Frontal cortex (tissue), 4 donors: ENCODE measurements around the gene DHX16. TPM values are rescaled to one million over a fixed set of nuclear protein-coding genes. Genes with fewer than 3 reads are reported as not detected.

Source experiments
- DNase-seq, 2 donors: peaks; one replicate each; pipeline ENCODE4 v3.0.0; 2012; ENCODE audit warnings: low spot score in 2 of 2
- FAIRE-seq: peaks from 2 replicates; lab custom pipeline; 2012; peaks lifted over from hg19 to GRCh38; lab: Jason Lieb, UNC
- total RNA-seq: library from RNA; depleted of rRNA; stranded (reverse); fragments of >200 nt; gene quantifications from one replicate; pipeline ENCODE4 v1.2.3, GENCODE V29; 2014
- donor health status: control.
- donor health status: control.
- donor health status: control.

Gene DHX16
- total RNA-seq, 1 donor from 2014 or later, result 22.4 TPM

DNA sequence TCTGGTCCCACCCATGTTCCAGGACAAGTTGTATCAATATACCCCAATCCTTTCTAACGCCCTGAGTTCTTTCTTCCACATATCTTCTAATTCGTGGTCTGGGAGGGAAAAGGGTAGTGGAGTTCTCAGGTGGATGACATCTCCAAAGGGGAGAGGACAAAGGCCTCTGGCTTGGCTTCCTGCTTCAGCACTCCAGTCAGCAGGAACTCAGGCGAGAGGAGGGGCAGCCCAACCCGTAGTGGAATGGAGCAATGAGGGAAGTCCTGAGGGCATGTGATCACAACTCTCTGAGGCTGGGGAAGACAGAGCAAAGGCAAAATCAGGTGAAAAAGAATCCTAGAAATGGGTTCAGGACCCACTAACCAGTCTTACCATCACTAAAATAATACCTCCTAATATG lies 27.5 kb upstream of the DHX16 start:
- DNase-seq (no peak), FAIRE-seq (no peak)

DNA sequence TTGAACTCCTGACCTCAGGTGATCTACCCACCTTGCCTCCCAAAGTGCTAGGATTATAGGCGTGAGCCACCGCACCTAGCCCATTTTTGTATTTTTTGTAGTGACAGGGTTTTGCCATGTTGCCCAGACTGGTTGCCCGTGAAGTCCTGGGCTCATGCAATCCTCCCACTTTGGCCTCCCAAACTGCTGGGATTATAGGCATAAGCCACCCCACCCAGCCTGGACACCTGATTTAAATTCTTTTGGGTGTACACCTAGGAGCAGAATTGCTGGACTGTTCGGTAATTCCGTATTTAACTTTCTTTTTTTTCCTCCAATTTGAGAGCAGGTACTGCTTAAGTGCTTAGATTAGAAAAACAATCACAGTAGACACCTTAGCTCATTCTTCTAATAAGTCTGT lies 23.6 kb upstream of the DHX16 start:
- DNase-seq (no peak), FAIRE-seq (no peak)

DNA sequence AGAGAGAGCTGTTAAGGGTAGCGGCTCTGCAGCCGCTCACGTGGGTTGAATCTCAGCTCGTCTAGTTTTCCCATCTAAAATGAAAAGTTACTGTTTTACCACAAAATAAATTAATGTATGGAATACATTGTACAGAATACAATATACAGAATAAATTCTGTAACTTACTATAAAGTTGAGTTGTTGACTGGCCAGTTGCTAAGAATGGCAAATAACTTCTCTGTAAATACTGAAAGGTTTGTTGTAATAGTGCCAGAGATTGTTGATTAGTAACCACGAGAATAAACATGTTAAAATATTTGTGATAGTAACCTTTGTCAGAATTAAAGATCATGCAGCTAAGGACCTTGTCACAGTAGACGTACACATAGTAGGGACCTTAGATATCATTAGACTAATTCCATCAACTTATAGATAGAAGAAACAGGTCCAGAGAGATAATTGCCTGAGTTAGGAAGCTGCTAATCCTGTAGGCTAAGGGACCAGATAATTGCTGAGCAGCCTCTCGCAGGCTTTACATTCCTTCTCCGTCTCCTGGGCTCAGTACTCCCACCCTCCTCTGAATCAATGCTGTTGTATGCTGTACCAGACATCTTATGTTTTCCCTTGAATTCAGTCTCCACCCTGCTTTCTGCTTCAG lies 18.5 kb upstream of the DHX16 start:
- DNase-seq (no peak), FAIRE-seq (no peak)

DNA sequence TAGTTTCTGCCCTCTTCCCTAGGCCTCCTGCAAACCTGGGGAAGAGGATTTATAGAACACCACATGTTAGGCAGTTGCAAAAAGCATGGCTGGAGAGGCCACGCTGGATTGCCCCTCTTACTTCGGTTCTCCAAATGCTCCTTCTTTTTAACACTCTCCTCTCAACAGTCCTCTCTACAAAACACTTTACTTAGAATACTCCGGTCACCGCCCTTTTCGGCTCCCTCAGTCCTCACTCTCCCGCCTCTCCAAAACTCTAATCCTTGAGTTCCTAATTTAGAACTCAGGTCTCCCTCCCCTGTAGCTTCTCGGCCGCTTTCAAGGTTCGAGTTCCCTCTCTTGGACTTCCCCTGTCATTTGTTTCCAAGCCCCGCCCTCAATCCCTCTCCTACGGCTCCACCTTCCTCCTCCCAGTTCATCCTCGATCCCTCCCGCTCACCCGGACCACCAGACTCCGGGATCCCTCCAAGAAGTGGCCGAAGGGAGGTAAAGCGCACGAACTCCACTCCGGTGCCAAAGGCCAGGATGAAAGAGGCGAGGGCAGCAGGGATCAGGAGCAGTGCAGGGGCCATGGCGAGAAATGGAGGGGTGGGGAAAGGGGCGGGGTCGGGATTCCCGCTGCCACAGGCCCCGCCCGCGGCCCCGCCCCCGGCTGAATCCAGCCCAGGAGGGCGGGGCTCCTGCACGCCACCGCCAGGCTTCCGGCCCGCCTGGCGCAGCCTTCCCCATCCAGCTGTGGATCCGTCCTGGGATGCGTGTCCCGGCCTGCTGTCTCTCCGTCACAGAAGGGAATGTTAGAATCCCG lies 17.8 kb upstream of the DHX16 start, which contains the start of gene NRM:
Gene NRM (minus strand): TSS at position 582 of the 805 bp plus-strand sequence. CDS start 10 bp downstream, at position 572.
- FAIRE-seq, result no peak
- DNase-seq, result peak; percentile 77 to 88

DNA sequence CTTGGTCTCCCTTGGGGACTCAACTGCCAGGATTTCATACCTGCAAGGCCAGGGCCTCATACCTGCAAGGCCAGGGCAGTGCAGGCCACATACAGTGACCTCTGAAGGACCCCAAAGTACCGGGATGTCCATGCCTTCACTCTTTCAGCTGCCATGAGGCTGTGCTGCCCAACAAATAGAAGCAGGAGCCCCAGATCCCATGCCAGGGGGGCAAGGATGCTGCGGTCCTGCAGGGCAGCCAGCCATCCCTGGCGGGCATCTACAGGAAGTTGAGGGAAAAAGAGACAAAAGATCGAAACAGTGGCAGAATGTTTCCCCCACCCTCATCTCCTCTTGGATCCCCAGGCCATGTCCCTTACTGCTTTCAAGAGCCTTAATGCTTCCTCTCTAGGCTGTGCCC lies 17.2 kb upstream of the DHX16 start:
- no peak for FAIRE-seq
- no peak for DNase-seq

DNA sequence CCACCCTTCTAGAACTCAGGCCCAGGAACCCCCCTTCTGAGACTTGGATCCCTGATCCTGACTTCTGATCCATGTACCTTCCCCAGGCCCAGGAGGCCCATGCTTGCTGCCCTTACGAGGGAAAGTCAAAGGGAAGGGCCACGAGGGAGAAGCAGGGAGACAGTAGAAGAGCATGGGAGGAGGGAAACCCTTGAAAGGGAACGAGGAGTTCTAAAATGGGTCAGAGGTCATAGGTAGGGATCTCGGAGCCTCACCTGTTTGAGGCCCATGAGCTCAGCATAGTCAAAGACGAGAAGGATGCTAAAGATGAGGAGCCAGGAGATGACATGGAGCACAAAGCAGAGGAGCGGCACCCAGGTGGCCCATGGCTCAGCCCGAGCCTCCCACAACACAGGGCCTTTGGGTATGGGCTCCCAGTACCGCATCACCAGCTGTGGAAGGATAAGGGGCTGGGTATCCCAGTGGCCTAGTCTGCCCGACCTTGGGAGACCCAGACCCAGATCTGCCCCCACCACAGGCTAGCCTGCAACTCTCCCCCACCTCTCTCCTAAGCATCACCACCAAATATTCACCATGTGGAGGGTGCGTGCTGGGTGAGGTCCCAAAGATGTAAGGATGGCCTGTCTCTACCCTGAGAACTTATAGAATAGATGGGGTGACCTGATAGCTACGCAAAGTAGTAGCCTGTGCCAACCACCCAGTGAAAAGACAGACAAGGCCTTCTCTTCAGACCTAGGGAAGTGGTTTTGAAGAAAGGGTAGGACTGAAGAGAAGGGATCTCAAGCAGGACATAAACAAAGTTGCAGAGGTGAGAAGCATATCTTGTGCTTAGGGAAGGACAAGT lies 16.4 kb upstream of the DHX16 start:
- FAIRE-seq (no peak), DNase-seq (no peak)

DNA sequence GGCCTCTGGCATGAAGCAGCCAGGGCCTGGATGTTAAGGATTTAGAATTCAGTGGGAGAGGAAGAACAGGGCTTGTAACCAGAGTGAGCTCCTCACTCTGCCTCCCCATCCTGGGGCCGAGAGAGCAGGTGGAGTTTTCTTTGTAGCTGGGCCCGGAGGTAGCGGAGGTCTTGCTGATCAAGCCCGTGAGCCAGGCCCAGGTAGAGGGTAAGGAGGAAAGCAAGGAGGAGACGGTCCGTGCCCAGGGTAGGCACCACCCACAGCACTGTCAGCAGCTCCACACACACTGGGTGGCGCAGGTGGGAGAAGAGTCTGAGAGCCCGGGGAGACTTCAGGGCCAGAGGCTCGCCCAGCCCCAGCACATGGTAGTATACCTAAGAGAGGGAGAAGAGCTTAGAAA lies 15.8 kb upstream of the DHX16 start:
- no peak for DNase-seq
- FAIRE-seq, result no peak

DNA sequence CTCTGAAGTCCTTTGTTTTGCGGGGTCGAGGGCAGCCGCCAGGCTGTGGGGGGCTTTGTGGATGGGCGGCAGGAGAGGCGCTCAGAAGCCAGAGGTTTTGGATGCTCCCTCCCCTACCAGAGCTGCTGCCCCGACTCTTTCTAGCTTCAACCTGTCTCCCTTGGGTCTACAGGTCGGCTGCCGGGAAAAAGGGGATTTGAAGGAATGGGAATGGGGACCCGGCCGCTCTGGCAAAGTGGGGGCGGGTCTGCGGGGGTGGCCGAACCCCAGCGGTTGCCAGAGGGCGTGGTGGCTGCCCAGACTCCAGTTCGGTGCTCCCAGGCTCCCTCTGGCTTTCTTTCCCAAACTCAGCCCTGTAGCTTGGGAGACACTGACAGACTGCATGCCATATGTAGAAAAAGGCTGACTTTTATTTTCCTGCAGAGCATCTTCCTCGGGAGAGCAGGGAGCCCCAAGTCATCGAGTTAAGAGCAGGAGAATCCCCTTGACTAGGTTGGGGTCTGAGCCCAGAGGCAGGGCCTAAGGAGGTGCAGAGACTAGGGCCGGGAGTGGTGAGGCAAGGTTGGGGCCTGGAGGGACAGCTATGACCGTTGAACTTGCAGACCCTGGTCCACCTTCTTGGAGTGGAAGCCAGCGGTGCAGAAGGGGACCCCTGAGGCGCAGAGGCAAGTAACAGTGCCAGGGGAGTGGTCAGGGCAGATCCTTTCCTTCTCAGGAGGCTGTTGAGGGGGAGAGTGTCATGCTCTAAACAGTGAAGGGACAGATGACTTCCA lies 15.0 kb upstream of the DHX16 start:
- no peak for FAIRE-seq
- no peak for DNase-seq

DNA sequence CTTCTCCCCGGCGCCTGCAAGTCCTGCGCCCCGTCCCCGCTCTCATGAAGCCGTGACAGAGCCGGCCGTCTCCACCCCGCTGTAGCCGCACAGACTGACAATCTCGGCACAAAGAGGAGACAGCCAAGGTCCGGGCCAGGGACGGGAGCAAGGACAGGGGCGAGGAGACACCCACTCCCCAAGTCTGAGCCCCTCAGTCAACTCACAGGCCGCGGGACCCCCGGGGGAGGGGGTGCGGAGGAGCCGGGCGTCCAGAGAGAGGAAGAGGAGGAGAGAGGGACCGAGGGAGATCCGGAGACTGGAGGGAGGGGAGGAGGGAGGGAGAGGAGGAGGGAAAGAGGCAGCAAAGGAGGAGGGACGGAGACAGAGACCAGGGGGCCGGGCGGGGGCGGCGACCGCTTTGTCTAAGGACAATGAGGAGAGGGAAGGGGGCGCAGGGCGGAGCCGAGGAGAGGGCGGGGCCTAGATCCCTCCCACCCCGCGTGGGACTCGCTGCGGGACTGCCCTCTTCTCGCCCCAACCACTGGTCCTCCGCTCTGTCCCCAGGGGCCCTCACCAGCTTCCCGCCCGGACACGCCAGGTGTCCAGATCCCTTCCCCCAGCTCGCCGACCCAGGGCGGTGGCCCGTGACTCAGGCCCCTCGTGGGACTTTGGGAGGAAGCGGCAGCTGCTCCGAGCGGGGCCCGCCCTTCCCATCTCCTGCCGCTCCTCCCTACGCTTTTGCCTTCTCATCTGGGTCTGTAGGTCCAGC lies 14.3 kb upstream of the DHX16 start:
- DNase-seq, result peak; percentile 63 to 70
- FAIRE-seq, result no peak

DNA sequence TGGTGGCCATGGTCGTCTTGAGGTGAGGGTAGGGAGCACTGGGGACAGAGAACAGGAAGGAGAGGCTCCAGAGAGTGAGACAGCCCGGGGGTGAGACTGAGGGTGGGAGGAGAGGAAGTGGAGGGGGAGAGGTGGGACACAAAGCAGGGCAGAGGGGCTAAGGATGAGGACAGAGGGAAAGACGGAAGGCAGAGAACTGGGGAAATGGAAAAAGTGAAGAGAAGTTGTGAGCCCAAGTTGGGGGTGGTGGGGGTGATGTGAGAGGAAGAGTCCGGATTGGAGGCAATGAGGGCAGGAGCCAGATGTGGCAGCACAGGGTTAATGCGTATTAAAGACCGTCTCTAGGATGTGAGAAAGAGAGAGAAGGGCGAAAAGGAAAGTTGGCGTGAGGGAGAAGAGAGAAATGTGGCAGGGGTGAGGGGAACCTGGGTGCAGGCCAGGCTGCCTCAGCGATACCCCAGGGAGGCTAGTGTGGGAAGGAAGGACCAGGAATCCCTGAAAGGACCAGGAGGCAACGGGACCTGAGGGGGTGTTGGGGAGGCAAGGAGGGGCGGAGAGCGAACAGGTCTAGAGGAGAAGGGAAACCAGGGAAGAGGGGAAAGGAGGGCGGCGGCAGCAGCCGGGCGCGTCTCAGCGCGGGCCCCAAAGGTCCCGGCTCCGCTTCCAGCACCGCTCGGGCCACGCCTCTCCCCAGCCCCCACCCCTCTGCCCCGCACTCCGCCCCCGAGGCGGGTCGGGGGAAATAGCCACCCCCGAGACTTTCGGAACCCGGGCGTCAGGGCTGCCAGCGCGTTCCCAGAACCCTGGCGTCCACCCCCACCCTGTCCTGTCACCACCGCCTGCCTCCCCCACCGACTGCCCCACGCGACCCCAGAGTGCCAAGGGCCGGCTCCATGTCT lies 13.5 kb upstream of the DHX16 start, which contains the start of gene PPP1R18:
Gene PPP1R18 (minus strand): TSS at position 637 of the 899 bp plus-strand sequence. CDS start 627 bp downstream, at position 10.
- FAIRE-seq, result no peak
- peak; percentile 59 to 71 for DNase-seq

DNA sequence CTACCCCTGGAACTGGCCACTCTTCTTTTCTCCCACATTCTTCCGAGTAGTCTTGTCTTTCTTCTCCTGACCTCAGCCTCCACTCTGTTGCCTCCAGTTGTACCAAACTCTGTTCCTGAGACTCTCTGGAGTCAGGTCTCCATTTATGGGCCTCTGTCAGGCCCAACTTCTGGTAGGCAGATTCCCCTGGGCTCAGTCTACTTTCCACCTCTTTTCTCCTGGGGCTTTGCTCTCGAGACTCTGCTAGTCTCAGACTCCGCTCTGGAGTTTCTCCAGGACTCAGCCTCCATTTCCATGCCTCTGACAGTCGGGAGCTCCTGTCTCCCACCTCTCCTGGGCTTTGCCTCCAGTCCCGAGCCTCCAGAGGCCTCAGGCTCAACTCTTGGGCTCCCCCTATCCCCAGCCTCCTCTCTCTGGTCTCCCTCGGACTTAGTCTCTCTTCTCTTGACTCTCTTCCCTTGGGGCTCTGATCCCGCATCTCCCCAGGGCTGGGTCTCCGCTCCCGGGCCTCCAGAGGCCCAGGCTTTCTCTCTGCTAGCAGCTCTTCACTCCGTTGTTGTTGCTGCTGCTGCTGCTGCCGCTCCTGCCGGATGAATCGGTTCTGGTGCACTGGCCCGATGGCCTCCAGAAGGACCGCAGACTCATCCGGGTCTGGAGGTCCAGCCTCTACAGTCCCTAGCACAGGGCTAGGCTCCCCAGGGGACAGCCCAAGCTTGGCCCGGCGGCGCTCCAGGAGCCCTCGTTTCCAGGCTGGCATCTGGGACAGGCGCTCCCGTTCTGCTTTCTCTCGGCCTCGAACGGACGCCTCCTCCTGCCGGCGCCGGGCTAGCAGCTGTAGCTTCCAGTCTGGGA lies 12.6 kb upstream of the DHX16 start:
- no peak for FAIRE-seq

DNA sequence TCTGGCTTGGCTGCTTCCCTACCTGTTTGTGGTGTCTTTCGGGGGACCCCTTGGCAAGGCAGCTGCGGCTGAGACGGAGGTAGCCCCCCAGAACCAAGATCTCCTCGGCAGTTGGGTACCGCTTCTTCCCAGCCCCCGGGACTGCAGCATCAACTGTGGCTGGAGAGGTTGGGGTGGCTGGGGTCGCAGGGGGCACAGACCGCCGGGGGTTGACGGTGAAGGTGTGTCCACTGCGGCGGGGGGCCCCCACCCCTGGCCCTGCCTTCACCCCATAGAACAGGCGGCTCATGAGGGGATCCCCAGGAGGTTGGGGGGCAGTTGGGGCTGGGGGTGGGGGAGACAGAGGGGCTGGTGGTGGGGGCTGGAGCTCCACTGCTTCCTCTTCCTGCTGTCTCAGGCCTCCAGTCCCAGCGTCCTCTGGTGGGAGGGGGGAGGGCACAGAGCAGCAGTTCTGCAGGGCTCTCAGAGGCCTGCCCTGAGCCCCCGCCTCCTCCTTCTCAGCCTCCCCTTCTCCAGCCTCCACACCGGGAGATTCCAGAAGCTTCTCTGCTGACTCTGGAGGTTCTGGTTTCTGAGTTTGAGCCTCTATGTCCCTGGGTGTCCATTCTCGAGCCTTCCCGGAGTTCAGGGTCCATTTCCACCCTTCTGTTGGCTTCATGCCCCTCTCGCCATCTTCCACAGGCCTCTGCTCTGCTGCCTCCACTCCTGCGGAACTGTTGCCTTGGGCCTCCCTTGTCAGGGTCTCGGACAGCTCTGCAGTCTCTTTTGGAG lies 11.8 kb upstream of the DHX16 start:
- FAIRE-seq (no peak), DNase-seq (no peak)

More for the DNA sequence above, 12.6 kb upstream of the DHX16 start:
- no peak for DNase-seq

DNA sequence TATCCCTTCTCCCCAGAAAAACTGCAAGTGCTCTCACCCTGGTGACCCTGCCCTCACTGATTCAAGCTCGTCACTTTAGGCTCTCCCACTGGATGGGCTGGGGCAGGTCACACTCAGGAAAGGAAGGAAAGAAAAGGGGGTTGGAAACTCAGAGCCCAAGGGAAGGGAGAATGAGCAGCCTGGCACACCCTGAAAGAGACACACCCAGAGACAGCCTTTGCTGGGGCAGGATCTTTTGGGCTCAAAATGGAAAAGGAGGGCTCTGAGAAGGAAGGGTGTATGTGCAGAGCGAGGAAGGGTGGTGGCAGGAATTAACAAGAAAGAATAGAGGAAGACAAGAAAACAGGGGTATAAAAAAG lies 11.2 kb upstream of the DHX16 start:
- no peak for DNase-seq
- no peak for FAIRE-seq

DNA sequence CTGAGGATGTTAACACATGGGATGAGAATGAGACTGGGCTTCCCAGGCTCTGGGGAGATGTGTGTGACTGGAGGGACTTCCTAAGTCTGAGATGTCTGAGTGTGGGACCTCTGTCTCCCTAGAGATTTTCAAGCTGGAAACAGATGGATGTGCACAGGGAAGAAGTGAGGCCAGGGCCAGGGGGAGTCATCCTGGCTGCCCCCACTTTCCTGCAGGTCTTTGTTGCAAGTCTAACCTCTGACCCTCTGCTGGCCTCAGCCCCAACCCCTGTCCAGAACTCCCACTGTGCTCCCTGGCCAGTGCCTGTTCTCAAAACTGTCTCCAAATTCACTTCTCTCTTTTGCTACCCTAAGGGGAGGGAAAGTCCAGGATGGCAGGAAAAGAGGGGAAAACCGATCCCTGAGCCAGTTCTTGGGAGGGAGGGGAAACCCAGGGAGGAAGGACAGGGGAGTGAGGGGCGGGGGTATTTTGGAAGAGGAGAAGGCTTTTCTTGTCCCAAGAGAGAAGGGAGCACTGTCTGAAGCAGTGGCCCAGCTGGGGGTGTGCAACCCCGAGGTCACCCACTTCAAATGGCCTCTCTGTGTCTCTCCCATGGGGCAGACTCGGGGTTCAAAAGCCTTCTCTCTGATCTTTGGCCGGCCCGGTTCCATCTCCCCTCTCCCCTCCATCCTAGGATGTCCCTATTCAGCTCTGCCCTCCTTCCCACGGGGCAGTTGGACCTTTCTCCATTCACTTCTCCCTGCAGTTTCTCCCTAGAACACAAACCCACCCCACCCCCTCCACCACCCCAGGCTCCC lies 10.6 kb upstream of the DHX16 start:
- FAIRE-seq (no peak), DNase-seq (no peak)
